ENCODE measurements around the gene FRMD7.

- TF ChIP-seq POLR2A (IDR thresholded peaks at IDR 0.05) (no peak), POLR2AphosphoS5 (IDR thresholded peaks at IDR 0.05) (no peak), EP300 (IDR thresholded peaks at IDR 0.05) (no peak)
- TF ChIP-seq, protein P1, sequence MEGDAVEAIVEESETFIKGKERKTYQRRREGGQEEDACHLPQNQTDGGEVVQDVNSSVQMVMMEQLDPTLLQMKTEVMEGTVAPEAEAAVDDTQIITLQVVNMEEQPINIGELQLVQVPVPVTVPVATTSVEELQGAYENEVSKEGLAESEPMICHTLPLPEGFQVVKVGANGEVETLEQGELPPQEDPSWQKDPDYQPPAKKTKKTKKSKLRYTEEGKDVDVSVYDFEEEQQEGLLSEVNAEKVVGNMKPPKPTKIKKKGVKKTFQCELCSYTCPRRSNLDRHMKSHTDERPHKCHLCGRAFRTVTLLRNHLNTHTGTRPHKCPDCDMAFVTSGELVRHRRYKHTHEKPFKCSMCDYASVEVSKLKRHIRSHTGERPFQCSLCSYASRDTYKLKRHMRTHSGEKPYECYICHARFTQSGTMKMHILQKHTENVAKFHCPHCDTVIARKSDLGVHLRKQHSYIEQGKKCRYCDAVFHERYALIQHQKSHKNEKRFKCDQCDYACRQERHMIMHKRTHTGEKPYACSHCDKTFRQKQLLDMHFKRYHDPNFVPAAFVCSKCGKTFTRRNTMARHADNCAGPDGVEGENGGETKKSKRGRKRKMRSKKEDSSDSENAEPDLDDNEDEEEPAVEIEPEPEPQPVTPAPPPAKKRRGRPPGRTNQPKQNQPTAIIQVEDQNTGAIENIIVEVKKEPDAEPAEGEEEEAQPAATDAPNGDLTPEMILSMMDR (IDR thresholded peaks at IDR 0.05), result no peak
Observed at GRCh38 chrX:132114607-132115006, 13.2 kb downstream of the FRMD7 start.

Measured in stomach (tissue), 4 donors.